ENCODE results near the gene C8A.

C8A gene

DNA sequence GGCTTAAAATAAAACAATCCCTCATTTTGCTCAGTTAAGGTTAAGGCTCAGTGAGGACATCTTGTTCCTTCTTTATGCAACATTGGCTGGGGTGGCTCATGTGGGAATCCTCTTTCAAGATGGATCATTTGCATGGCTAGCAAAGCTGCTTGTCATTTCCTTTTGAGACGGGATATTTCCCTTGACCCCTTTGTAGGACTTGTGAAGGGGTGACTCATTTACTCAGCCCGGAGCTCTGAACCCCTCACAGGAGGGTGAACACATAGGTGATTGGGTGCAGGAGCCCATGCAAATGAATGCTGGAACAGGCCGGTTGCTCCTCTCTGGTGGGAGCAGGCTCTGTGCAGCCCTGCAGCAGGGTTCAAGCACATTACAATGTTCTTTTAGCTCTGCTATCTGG is 15.8 kb upstream of the C8A start:
- no peak for DNase-seq

- no peak for DNase-seq
These were observed 11.1 kb upstream of the C8A start for GRCh38 chr1:56843544-56843943.

DNA sequence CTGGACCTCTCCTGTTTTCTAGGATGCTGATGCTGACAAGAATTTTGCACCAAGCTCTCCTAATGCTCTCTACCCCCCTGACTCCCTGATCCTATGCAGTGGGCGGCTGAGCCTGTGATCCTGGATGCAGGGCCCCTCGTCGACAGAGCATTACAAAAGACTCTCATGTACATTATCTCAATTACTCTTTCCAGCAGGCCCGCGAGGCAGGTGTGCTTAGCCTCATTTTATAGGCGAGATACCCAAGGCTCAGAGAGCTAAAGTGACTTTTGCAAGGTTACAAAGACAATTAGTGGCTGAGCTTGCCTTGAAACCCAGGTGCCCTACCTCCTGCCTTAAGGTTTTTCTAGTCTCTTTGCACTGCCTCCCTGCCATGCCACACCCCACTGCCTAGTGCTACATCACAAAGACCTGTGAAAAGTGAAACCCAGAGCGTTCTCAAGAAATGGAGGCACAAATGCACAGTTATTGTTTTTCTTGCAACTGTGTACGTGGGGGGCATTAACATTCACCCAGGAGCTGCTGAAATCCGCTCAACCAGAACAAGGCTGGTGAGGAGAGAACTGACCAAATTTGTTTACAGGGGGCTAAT is 10.0 kb upstream of the C8A start:
- DNase-seq: no peak

DNA sequence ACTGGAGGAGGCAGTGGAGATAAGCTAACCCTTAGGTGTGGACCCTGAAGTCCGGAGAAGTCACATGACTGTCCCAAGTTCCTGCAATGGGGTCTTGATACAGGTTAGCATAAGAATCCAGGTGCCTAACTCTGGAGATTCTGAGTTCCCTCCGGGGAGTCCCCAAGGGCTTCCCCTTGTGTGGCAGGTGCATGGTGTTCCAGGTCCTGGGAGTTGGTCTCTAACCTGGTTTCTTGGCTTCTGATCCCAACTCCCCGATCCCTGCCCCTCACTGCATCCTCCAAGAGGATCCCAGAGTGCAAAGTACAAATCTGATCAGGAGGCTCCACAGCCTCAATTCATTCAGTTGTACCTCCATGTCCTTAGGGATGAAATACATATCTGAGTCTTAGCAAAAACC is 9.3 kb upstream of the C8A start:
- no peak for DNase-seq

- DNase-seq: no peak
These were observed 4.8 kb upstream of the C8A start for GRCh38 chr1:56849750-56850149.

DNA sequence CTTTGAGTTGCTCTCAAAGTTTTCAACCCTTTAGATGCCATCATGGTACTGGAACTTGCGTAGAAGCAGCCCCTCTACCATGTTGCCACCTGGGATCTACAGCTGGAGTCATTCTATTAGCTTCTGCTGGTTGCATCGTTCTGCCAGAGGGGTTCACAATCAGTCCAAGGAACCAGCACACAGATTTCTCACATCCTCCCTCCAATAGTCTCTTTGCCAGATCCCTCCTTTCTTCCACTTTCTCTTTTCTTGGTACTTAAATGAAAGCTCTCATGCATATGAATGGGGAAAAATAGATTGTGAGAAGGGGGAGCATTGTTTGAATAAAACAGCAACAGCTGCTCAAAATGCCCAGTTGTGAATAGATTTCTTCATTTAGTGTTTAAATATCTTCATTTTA is 4.2 kb upstream of the C8A start:
- DNase-seq: no peak

DNA sequence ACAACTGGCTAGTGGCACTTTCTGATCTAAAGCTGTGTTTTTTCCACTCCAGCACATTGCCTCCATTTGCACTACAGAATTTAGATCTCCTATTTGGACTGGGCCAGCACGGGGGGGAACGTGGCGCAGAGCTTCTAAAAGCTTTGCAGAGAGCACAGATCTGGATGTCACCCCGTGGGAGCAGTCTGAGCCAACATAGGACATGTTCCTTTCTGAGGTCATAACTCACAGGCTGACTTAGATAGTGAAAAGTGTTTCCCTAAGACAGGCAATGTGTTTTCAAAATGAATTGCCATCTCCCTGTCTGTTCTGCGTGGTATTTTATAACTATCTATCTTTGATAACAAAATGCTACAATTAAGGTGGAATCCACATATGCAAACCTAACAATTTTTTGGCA is 3.7 kb upstream of the C8A start:
- no peak for DNase-seq

DNA sequence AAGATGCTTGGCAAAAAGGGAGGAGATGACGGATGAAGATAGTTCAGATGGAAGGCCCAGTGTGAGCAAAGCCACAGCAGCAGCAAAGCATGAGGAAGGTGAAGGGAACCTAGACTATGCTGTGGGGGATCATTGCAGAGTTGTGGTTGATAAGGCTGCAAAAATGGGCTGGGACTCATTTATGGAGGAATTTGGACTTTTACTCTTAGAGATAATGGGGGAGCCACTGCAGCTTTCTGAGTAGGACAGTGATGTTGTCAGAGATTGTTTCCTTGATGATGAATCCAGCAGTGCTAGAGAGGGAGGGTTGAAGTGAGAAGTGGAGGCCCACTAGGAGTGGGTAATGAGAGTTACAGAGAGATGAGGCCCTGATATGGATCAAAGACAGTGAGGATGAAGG is 2.1 kb upstream of the C8A start:
- no peak for DNase-seq

DNA sequence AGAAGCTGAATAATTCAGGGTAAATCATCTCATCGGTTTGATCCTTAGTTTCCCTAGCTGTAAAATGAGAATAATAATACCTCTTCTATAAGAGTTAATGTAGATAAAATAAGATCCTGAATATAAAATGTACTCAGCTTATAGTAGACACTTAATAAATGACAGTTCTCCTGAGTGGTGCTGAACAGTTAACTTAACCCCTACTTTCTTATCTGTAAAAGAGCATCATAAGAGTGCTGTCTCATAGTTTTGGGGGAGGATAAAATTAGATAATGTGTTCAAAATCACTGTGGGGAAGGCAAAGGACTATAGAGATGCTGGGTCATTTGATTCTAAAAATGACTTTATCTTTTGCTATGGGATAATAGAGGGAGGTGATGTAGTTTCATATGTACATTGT is 593 bp downstream of the C8A start:
- DNase-seq: no peak

DNA sequence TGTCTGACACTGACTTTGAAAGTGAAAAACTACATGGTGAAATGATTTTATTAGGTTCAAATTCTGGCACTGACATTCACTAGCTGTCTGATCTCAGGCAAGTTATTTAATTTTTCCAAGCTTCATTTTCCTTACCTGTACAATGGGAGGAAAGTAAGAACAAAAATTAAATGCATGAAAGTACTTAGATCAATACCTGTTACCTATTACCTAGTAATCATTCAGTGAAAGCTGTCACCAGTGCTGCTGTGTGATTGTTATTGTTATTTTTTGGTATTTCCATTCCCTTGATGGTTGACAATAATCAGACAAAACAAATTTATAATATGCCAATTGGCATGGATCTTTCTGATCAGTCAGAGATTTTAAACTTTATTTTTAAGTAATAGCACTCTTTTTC is 1.6 kb downstream of the C8A start:
- DNase-seq: no peak

DNA sequence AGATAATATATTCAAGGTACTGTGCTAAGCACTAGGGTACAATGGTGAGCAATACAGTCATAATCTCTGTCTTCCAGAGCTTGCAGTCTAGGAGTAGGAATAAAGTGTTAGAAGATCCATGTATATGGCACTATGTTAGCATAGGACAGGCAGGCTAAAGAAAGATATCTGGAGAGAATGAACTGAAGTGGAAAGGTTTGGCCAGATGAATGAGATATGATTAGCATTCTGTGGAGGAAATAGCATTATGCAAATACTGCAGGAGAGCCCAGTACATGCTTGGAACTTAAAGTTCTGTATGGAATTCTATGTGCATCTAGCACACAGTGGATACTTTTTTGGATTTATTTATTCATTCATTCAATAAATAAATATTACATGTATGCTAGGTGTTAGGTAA is 4.7 kb downstream of the C8A start:
- no peak for DNase-seq

GRCh38 chr1:56863265-56863992 is 8.8 kb downstream of the C8A start:
- no peak for DNase-seq

DNA sequence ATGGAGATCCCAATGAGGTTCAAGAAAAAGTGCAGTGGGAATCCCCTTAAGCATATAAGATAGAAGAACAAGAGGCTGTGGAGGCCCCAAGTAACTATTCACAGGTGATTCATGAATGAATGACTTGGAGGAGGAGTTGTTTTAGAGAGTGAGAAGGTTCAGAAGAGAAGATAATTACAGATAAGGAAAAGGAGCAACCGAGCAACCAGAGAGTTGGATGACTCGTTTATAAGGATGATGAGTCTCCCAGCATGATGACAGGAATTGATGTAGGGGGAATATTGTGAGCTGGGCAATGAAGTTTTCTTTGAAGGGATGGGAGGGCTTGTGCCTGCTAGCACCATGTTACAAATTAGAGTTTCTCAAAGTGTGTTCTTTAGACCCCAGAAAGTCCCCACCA is 9.8 kb downstream of the C8A start:
- no peak for DNase-seq

GRCh38 chr1:56866656-56867055 is 12.1 kb downstream of the C8A start:
- no peak for DNase-seq

DNA sequence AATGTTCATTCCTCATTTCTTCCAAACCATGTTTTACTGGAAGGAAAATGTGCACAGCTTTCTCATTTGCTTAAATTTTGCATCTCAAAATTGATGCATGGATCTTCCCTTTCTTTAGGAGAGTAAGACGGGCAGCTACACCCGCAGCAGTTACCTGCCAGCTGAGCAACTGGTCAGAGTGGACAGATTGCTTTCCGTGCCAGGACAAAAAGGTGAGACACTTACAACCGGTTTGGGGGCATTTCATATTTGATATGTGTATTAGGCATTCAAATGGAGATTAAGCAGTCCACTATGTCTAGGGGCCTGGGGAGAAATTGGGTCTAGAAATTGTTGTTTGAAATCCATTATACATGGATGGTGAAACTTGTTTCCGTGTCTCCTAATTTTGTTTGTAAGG is 12.9 kb downstream of the C8A start:
- DNase-seq: no peak

DNA sequence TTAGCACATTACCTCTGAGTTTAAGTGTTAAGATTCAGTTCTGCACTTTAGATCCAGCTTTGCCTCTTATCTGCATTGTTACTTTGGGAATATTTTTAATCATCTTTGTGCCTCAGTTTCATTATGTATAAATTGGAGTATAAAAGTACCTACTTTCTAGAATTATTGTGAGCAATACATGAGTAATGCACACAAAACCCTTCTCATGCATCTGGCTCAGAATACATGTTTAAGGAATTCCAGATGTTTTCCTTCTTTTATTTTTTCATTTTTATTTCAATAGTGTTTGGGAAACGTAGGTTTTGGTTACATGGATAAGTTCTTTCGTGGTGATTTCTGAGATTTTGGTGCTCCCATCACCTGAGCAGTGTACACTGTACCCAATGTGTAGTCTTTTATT is 14.2 kb downstream of the C8A start:
- DNase-seq: no peak

- no peak for DNase-seq
These were observed 18.0 kb downstream of the C8A start for GRCh38 chr1:56872597-56872996.

DNA sequence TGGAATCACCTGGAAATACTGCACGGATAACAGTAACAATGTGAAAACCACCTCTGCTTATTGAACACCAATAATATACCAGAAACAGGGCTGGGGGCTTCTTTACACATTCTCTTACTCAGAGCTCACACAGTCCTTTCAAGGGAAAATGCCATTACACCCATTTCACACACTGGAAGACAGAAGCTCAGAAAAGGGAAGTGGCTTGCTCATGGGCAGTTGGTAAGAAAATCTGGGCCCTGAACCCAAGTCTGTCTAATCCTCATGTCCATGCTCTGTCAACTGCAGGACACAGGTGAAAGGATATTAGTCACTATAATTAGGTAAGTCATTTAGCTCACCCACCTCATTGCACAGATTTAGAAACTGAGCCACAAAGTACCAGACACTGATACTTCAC is 18.6 kb downstream of the C8A start:
- DNase-seq: no peak

GRCh38 chr1:56874689-56875088 is 20.1 kb downstream of the C8A start:
- DNase-seq: no peak

DNA sequence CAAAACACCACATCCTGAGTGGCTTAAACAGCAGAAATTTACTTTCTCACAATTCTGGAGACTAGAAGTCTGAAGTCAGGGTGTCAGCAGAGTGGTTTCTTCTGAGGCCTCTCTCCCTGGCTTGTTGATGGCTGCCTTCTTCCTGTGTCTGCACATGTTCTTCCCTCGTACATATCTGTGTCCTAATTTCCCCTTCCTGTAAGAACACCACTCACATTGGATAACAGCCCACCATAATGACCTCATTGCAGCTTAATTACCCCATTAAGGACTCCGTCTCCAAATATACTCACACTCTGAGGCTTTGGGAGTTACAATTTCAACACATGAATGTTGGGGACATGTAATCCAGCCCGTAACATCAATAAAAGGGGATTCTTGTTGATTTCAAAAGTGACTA is 23.4 kb downstream of the C8A start:
- DNase-seq: no peak

- DNase-seq: no peak
These were observed 26.2 kb downstream of the C8A start for GRCh38 chr1:56880774-56881173.

- DNase-seq: no peak
These were observed 26.8 kb downstream of the C8A start for GRCh38 chr1:56881417-56881816.

DNA sequence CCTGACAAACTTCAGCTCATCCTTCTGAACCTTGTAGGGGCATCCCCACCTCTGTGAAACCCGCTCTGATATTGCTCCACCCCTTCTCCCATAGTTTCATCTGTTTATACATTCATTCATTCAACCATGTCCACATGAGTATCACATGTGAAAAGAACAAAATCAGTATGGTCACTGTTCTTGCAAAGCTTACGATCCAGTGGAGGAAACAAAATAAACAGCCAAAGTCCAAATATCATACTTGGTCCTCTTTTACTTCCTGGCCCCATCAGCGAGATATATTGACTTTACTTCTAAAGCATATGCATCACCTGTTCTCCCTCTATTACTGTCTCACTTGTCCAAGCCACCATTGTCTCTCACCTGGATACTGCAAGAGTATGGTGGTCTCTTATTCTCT is 35.6 kb downstream of the C8A start:
- no peak for DNase-seq

DNA sequence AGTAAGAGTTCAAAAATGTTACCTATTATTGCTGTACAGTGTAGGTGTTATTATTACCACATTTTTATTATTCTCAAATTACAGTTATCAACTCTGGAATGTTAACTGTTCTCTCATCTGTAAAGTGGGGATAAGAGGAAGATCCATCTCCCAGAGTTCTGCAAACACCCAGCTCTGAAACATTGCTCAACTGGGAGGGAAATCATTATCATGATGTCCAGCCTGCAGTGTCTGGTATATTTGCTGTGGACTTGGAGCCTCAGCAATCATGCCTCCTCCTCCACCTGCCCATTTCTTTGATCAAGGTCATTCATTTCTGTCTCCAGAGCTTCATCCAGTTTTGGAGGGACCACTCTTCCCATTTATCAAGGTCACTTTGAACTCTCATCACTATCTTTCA is 39.4 kb downstream of the C8A start:
- no peak for DNase-seq

Measured in stimulated activated CD8-positive, alpha-beta memory T cell treated with anti-CD3 and anti-CD28 coated beads, Interleukin-4, amount 100 ng/mL, for 48 hours (primary cell).